GM21786 (cell line): Measurements from ENCODE around the gene LAYN.

Source experiments
- ATAC-seq: cut with Tn5 transposase; IDR thresholded peaks from one replicate; pipeline ENCODE4 v1.9.1; 2021; ENCODE audit not compliant: unreplicated experiment

LAYN gene

DNA sequence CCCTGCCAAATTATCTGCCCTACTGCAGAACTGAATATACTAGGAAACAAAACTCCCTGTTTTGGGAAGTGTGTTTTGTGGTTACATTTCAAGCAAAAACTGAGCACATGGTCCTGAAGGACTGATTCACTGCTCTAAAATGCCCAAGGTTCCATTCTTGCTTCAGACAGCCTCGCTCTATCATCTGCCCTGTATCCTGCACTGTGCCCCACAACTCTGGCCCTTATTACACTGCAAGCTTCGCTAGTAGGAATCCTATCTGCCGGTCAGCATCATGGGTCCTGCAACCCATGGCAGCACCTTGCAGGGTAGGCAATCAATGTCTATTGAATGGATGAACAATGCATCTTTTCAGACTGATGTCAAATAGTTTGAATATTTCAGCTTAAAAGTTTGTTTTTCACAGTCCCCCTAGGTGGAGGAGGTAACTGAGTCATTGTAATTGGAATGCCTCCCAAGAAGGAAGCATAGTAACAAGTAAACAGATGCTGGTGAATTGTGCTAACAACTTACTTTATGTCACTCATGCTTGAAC lies 21.3 kb downstream of the LAYN start:
- no peak for ATAC-seq

DNA sequence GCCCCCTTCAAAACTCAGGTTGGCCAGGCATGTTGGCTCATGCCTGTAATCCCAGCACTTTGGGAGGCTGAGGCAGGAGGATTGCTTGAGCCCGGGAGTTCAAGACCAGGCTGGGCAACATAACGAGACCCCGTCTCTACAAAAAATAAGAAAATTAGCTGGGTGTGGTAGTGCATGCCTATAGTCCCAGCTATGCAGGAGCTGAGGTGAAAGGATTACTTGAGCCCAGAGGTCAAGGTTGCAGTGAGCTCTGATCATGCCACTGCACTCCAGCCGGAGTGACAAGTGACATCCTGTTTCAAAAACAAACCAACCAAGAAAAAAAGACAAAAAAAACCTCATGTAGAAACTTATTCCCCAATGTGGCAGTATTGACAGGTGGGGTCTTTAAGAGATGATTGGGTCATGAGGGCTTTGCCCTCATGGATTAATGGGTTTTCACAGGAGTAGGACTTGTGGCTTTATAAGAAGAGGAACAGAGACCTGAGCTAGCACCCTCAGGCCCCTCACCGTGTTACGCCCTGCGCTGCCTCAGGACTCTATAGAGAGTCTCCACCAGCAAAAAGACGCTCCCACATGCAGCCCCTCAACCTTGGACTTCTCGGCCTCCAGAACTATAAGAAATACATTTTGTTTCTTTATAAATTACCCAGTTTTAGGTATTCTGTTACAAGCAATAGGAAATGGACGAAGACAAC lies 22.3 kb downstream of the LAYN start:
- ATAC-seq = no peak

DNA sequence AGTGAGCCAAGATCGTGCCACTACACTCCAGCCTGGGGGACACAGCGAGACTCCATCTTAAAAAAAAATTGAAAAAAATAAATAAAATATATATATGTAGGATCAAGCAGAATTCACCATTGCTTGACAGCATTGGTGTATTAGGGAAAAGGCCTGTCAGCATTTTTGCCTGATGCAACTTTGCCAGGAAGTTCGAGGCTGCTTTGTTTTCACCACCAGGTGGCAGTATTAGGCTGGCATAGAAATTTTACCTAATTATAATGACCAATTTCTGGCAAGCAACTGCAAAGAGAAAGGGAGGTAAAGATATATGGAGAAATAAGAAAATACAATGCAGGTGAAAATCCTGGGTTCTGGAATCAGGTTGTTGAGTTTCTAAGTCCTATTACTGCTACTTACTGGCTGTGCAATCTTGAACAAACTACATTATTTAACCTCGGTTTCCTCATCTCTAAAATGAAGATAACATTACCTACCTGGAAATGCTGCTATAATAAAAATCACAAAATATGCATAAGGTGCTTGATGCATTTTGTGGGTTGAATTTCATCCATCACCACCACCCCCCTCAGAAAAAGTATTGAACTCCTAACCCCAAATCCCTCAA lies 24.7 kb downstream of the LAYN start:
- no peak for ATAC-seq

- no peak for ATAC-seq
These were observed 25.8 kb downstream of the LAYN start for GRCh38 chr11:111566324-111566723.

DNA sequence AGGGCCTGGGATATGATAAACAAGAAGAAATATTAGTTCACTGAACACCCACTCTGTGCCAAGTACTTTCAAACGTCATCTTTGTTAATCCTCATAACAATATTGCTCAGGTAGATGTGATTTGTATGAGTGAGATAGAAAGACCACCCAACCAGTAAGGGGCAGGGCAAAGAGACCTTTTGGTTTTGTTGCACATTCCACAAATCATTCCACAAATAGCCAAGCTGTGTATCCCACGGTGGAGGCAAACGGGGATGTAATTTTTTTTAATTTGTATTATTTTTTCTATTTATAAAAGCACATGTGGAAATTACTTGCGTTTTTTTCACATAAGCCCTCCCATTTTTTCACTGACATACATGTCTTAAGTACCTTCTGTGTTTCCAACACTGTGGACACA lies 29.0 kb downstream of the LAYN start:
- ATAC-seq = no peak

GRCh38 chr11:111570796-111571195 lies 30.3 kb downstream of the LAYN start:
- ATAC-seq = no peak

DNA sequence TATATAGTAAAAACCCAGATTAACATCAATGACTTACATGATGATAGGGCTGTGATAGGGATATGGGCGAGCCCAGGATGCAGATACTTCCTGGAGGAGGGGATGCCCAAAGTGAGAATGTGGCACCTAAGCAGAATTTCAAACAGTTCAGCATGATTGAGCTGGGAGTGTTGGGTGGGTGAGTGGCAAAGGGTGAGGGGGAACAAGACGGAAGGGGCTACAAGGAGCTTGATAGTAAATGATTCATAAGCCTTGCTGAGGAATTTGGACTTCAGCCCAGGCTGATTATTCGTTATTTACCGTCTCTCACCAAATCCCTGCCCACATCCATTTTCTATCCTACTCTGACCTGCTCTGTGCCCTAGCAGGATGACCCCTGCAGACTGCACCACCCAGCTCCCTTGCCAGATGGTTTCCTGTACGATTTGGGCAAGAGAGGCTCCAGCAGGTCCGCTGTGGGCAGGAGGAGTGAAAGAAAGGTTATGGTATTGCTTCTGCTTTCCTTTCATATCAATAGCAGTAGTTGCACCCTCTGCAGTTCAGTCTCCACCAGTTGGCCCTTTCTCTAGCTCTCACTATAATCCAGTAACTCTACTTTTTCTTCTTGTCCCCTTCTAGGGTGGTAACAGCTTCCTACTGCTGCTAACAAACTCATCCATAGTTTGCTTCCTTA lies 31.4 kb downstream of the LAYN start:
- ATAC-seq = no peak

DNA sequence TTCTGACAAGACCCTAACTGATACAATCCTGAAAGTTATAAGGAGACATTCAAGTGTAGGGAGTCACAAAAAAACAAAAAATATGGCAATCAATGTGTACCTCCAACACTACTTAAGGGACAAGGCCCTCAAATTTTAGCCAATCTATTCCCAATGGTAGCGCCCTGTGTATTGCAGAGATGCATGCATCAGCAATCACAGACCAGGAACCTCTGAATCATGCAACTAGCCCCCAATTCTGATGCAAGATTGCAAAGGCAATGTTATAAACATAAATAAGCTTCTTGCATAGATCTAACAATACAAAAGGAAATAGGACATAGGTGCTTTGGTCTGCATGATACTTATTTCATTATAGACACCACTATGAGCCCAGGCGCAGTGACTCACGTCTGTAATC lies 32.1 kb downstream of the LAYN start:
- ATAC-seq = no peak

GRCh38 chr11:111573821-111574249 lies 33.3 kb downstream of the LAYN start:
- no peak for ATAC-seq

- no peak for ATAC-seq
These were observed 34.1 kb downstream of the LAYN start for GRCh38 chr11:111574373-111575225.

GRCh38 chr11:111575740-111576139 lies 35.2 kb downstream of the LAYN start:
- no peak for ATAC-seq

DNA sequence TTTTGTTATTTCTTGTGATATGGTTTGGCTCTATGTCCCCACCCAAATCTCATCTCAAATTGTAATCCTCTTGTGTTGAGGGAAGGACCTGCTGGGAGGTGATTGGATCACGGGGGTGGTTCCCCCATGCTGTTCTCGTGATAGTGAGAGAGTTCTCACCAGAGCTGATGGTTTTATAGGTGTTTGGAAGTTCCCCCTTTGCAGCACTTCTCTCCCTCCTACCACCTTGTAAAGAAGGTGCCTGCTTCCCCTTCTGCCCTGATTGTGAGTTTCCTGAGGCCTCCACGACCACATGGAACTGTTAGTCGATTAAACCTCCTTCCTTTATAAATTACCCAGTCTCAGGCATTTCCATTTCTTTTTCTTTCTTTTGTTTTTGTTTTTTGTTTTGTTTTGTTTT lies 37.3 kb downstream of the LAYN start:
- no peak for ATAC-seq

- ATAC-seq = no peak
These were observed 40.8 kb downstream of the LAYN start for GRCh38 chr11:111581341-111581740.

GRCh38 chr11:111582163-111582562 lies 41.6 kb downstream of the LAYN start:
- no peak for ATAC-seq

DNA sequence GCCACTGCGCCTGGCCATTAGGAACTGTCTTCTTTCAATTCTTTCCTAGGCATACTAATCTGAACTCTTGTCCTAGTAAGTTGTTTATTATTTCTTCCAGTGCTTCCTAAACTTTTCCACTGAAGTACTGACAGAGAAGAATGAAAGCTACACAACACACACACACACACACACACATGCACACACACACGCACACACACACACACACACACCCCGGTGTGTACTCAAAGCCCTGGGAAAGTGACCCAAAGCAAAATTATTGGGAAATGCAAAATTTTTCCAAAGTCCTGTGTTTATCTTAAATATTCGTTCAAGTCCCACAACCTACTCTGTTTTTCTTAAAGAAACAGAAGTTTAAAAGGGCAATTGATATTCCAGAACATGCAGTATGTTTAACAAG lies 42.4 kb downstream of the LAYN start:
- no peak for ATAC-seq

DNA sequence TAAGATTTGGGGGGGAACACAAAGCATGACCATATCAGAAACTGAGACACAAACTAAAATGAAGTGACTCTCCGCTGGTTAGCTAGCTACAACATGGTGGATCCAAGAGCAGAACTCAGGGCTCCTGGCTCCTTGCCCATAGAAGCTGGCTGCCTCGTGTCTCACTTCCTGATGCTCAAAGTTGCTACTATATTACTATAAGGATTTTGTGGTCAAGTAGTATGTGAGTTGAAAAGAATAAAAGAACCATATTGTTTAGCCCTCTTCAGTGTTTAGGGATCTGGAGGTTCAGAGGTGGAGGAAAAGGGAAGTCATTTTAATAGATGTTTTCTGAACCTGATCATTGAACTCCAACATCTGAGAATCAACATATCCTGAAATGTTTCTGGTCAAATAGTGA lies 44.9 kb downstream of the LAYN start:
- ATAC-seq = no peak

GRCh38 chr11:111586388-111586831 lies 45.9 kb downstream of the LAYN start:
- ATAC-seq = no peak

DNA sequence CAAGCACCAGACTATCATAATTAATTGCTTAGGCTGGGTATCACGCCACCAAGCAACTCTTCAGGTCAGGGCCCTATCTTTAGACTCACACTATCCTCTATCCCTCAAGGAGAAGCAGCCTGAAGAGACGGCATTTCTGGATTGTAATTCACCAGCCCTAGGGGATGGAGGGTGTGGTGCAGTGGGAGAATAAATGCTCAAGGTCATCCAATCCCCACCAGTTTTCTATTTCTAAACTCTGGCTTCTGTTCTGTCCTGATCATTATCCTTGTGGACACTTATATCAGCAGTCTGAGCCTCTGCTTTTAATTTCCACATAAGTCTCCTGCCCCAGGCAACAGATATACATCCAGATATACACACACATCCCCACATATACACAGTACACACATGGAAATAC lies 48.6 kb downstream of the LAYN start:
- ATAC-seq = no peak

GRCh38 chr11:111589886-111590499 lies 49.5 kb downstream of the LAYN start:
- no peak for ATAC-seq

GRCh38 chr11:111591187-111591960 lies 50.9 kb downstream of the LAYN start:
- no peak for ATAC-seq
